GM18505 (cell line): ENCODE results near the gene SPRED2.
"Not testable (repeated sequence)": the region's sequence is repeated elsewhere in the genome, so short reads cannot be mapped to it uniquely, and the experiment has no call there.

ENCODE experiments used
- ATAC-seq: cut with Tn5 transposase; IDR thresholded peaks from one replicate; pipeline ENCODE4 v1.9.1; 2021; ENCODE audit not compliant: unreplicated experiment
- POLR2A ChIP-seq: IDR thresholded peaks from 4 replicates; pipeline ENCODE4 v1.6.1; 2011; ENCODE audit warnings: borderline replicate concordance; ENCODE audit not compliant: insufficient read depth, insufficient read length; ENCODE audit errors: extremely low read depth

Gene SPRED2

GRCh38 chr2:65340898-65341681 lies 91.3 kb downstream of the SPRED2 start:
- TF ChIP-seq POLR2A = no peak
- ATAC-seq = no peak

- no peak for ATAC-seq
- TF ChIP-seq POLR2A = no peak
Observed at GRCh38 chr2:65339648-65340047, 92.8 kb downstream of the SPRED2 start.

- ATAC-seq = not testable (repeated sequence)
Observed at GRCh38 chr2:65338830-65339495, 93.4 kb downstream of the SPRED2 start.

GRCh38 chr2:65337915-65338314 lies 94.5 kb downstream of the SPRED2 start:
- not testable (repeated sequence) for ATAC-seq

- no peak for ATAC-seq
- TF ChIP-seq POLR2A = no peak
Observed at GRCh38 chr2:65334714-65335113, 97.7 kb downstream of the SPRED2 start.

GRCh38 chr2:65331336-65332025 lies 100.9 kb downstream of the SPRED2 start:
- TF ChIP-seq POLR2A = no peak
- no peak for ATAC-seq

GRCh38 chr2:65329525-65329924 lies 102.9 kb downstream of the SPRED2 start:
- no peak for TF ChIP-seq POLR2A

GRCh38 chr2:65326276-65326675 lies 106.1 kb downstream of the SPRED2 start:
- no peak for ATAC-seq
- TF ChIP-seq POLR2A = no peak

More at GRCh38 chr2:65329525-65329924, 102.9 kb downstream of the SPRED2 start:
- ATAC-seq = no peak

- no peak for TF ChIP-seq POLR2A
- ATAC-seq = no peak
Observed at GRCh38 chr2:65325066-65325465, 107.3 kb downstream of the SPRED2 start.

GRCh38 chr2:65320946-65321345 lies 111.5 kb downstream of the SPRED2 start:
- TF ChIP-seq POLR2A = no peak
- no peak for ATAC-seq

GRCh38 chr2:65320042-65320725 lies 112.2 kb downstream of the SPRED2 start:
- TF ChIP-seq POLR2A = no peak
- ATAC-seq = peak; percentile 53

GRCh38 chr2:65319674-65320041 lies 112.7 kb downstream of the SPRED2 start:
- TF ChIP-seq POLR2A = no peak
- no peak for ATAC-seq

- no peak for TF ChIP-seq POLR2A
- ATAC-seq = no peak
Observed at GRCh38 chr2:65319072-65319673, 113.2 kb downstream of the SPRED2 start.
